GM18526 (cell line): Measurements from ENCODE around the gene GEMIN8.
A peak's percentile ranks its signal among the peaks of the same experiment; 100 is the strongest.

Experiments used
- POLR2A ChIP-seq: IDR thresholded peaks from 3 replicates; pipeline ENCODE4 v1.6.1; 2011; ENCODE audit not compliant: insufficient read length; ENCODE audit errors: extremely low read depth

Gene GEMIN8, protein sequence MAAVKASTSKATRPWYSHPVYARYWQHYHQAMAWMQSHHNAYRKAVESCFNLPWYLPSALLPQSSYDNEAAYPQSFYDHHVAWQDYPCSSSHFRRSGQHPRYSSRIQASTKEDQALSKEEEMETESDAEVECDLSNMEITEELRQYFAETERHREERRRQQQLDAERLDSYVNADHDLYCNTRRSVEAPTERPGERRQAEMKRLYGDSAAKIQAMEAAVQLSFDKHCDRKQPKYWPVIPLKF

DNA sequence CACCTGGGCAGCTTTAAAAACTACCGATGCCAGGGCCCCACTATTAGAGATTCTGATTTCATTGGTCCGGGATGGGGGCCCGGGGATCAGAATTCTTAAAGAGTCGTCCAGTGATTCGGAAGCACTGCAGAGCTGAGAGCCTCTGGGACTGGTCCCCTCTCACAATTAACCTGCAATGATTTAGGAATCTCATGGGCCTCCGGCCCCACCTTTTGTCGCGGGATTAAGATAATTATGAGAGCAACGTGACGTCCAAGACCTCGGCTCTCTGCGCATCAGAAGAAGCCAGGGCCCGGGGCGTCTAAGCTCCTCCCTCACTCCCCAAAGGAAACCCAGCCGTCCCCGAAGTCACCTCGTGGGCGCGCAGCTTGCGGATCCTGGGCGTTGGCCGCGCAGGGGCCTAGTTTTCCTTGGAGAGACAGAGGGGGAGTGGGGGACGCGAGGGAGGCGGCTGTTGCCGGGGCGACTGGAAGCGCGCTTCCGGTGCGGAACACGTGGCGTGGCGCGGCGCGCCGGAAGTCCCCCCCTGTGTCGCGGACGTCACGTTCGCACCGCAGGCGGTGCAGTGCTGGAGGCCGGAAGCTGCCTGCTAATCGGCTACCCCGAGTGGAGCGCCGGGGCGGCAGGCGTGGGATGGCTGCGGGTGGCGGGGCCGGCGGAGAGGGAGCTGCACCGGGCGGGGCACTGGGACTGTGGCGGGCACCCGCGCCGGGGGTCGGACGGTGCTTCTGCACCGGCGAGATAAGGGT lies at the start of gene GEMIN8:
Gene GEMIN8 (minus strand): TSS at position 468 of the 749 bp plus-strand sequence. CDS start 8,414 bp downstream, outside the sequence.
- peak; percentile 89 for TF ChIP-seq POLR2A

DNA sequence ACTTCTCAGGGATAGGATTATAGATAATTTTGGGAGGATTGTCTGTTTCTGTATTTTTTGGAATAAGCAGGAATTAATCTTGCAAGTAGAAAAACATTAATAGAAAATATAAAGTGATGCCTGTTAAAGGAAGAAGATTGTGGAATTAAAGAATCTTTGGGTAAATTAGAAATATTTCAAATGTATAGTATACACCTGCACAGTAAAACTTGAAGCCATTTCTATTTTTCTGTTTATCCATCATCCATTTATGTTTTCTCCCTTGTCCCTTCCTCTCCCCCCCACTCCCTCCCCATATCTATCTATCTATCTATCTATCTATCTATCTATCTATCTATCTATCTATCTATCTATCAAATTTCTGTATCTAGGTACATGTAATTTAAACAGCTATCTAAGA lies 46.9 kb upstream of the GEMIN8 start:
- no peak for TF ChIP-seq POLR2A

GRCh38 chrX:14073556-14073955 lies 43.9 kb upstream of the GEMIN8 start:
- TF ChIP-seq POLR2A = no peak

DNA sequence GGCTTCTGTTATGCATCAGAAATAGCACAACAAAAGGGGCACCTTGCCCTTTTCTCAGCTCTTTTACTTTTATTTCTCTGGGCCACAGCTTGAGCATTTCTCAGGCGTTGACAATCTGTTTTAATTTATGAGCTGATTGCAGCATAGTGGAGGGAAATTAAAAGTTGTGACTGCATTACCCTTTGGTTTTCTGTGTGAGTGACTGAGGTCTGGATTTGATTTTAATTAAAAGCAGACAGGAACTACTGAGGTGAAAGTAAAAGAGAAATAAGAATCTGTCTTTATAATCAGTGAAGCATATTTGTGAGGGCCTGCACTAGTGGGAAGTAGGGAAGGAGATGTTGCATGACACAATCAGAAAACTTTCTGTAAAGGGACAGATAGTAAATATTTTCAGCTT lies 43.4 kb upstream of the GEMIN8 start:
- no peak for TF ChIP-seq POLR2A

DNA sequence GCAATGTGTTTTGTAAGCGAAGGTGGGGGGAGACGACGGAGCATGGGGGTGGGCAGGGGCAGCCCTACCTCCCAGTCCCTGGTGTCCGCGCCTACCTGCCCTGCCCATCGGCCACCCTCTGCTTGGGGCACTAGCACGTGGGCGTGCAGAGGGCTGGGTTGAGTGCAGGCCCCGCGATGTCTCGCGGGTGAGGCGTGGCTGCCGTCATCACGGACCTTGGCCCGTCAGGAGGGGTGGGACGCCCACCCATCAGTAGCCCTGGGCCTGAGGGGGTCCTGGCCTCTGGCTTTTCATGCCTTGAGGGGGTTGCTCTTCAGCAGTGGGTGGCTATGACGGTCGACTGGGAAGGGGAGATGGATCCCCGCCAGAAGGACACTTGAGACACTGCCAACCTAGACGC lies 36.1 kb upstream of the GEMIN8 start:
- TF ChIP-seq POLR2A = no peak

DNA sequence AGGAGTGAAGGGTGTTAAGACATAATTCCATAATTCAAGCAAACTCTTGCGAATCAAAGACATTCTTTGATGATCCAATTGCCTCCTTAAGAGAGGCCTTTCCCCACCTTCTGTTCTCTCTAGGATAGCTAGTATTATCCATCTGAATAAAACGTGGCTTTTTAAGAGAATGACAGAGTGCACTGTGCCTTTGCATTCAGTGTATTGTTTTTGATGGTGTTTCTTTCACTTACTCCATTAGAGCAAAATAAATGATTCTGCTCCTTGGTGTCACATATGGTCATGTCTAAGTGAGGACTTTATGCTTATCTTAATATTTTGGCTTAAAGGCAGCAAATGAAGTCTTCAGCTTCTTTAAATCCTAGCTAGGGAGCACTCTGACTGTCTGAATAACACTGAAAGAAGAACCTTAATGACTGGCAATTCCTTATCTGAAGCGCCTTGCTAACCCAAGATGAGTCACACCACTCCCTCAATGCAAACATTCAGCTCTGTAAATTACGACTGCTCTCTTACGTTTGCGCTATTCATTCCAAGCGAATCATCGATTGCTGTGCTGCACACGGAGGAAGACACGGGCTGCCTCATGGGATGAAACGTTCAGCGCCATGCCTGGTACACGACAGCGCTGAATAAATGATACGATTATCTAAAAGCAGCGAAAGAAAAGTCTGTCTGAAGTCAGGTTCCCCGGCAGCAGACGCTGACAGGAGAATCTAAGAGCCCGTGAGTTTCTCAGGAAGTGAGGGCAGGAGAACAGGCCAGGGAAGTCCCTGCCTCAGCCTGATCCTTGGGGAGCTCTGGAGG lies 35.1 kb upstream of the GEMIN8 start:
- no peak for TF ChIP-seq POLR2A

GRCh38 chrX:14062524-14062923 lies 32.8 kb upstream of the GEMIN8 start:
- TF ChIP-seq POLR2A = no peak

- no peak for TF ChIP-seq POLR2A
Measured at GRCh38 chrX:14056206-14056605, 26.5 kb upstream of the GEMIN8 start.

DNA sequence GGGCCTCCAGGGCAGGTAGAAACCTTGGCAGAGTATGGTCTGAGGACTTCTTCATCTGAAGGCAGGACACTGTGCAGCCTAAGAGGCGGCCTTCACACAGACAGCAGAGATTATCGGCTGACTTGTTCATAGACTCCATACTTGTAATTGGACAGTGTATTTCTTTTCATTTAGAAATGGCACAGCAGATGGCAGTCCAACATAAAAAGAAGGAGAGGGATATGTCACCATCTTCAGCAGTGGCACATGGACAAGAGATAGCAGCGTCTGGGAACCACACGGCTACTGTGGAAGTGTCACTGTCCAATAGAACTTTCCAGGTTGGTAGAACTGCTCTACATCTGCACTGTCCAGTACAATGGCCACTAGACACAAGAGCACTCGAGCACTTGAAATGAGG lies 21.7 kb upstream of the GEMIN8 start:
- TF ChIP-seq POLR2A = no peak

DNA sequence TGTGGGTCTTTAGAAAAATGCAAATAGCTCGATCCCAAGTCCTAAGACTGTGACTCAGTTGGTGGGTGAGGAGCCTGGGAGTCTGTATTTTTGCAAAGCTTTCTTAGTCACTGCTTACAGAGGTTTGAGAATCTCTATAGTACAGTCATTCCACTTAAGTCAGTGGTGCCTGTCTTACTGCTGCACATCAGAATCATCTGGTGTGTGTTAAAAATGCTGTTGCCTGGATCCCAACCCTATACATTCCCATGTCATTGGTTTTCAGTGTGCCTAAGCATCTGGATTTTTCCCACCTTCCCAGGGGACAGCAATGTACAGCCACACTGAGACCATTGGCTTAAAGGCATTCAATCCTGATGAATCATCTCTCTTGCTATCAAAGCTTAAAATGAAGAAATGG lies 21.0 kb upstream of the GEMIN8 start:
- TF ChIP-seq POLR2A = no peak

DNA sequence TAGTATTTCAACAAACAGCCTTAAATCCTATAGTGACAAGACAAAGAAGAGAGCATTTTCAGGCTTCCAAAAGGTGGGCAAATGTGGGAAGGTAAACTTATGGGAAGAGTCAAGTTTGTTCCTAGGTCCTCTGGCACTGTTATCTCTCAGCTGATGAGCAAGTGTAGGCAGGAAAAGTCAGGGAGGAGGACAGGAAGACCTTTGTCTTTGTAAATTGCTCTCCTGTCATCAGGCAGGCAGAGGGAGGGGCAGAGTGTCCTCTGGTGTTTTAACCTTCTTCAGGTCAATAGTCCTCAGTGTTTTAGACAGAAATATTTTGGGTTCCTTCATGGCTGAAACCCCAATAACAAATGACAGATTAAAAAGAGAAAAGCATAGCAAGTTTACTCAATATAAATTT lies 13.5 kb upstream of the GEMIN8 start:
- TF ChIP-seq POLR2A = no peak

GRCh38 chrX:14039344-14039743 lies 9.7 kb upstream of the GEMIN8 start:
- no peak for TF ChIP-seq POLR2A

DNA sequence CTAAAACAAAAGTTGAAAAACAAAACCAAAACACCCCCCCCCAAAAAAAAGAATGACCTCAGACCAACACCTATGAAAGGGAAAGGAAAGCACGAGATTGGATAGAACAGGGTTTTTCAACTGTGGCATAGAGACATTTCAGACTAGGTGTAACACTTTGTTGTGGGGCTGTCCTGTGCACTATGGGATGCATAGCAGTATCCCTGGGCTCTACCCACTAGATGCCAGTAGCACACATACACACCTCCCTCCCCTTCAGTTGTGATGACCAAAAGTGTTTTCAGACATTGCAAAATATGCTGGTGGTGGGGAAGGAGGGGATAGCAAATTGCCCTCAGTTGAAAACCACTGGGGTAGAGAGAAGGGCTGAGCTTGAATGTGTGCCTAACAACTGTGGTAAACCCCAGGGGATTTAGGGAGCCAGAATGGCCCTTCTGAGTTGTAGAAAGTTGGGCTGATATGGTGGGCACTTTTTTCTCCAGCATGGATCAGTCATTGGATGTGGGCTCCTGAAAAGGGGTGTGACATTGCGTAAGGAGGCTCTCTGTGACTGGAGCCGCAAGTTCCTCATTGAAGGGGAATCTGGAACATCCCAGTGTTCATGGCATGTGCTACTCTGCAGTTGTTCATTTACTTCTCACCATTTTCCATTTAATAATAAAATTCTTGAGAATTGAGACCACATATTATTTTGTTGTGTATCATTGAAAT lies 8.8 kb upstream of the GEMIN8 start:
- TF ChIP-seq POLR2A = no peak

DNA sequence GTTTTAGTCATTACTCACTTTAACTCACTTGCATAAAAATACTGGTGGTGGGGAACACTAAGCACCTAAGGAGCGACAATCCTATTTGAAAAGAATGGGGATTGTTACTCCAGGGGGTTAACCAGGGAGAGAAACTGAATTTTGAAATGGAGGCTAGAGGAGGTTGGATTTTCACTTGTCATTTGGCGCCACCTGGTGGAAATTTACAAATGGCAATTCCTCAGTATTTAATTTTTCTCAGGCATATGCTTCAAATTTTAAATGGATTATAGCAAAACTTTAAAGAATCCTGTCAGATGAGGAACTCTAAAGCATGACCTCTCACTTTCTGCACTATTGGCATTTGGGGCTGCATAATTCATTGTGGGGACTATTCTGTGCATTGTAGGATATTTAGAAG lies 2.7 kb upstream of the GEMIN8 start:
- TF ChIP-seq POLR2A = no peak

- TF ChIP-seq POLR2A = no peak
Measured at GRCh38 chrX:14030174-14030530, 460 bp upstream of the GEMIN8 start.
